GM21528 (cell line): Measurements from ENCODE around the gene SCART1.
"Not testable (repeated sequence)": the region's sequence is repeated elsewhere in the genome, so short reads cannot be mapped to it uniquely, and the experiment has no call there.

ENCODE experiments used
- ATAC-seq: cut with Tn5 transposase; IDR thresholded peaks from one replicate; pipeline ENCODE4 v1.9.1; 2021; ENCODE audit warnings: mild to moderate bottlenecking, moderate library complexity; ENCODE audit not compliant: unreplicated experiment, low FRiP score

Gene SCART1

GRCh38 chr10:133431888-133432613, 21.7 kb upstream of the SCART1 start:
- ATAC-seq, result not testable (repeated sequence)

- ATAC-seq, result not testable (repeated sequence)
Measured at GRCh38 chr10:133432789-133433188, 21.0 kb upstream of the SCART1 start.

GRCh38 chr10:133438711-133439273, 15.0 kb upstream of the SCART1 start:
- ATAC-seq, result no peak

GRCh38 chr10:133439517-133440461, 14.0 kb upstream of the SCART1 start:
- no peak for ATAC-seq

- no peak for ATAC-seq
Measured at GRCh38 chr10:133440633-133441285, 13.0 kb upstream of the SCART1 start.

GRCh38 chr10:133441356-133441755, 12.4 kb upstream of the SCART1 start:
- not testable (repeated sequence) for ATAC-seq

- ATAC-seq, result no peak
Measured at GRCh38 chr10:133441780-133442179, 12.0 kb upstream of the SCART1 start.

- ATAC-seq, result no peak
Measured at GRCh38 chr10:133442191-133442966, 11.4 kb upstream of the SCART1 start.

GRCh38 chr10:133442967-133443924, 10.5 kb upstream of the SCART1 start:
- no peak for ATAC-seq

- ATAC-seq, result no peak
Measured at GRCh38 chr10:133444342-133445267, 9.1 kb upstream of the SCART1 start.

- ATAC-seq, result no peak
Measured at GRCh38 chr10:133445268-133445732, 8.4 kb upstream of the SCART1 start.

- no peak for ATAC-seq
Measured at GRCh38 chr10:133445751-133446708, 7.7 kb upstream of the SCART1 start.

GRCh38 chr10:133446979-133447378, 6.8 kb upstream of the SCART1 start:
- ATAC-seq, result no peak

GRCh38 chr10:133448120-133448519, 5.6 kb upstream of the SCART1 start:
- ATAC-seq, result no peak

GRCh38 chr10:133451346-133451745, 2.4 kb upstream of the SCART1 start:
- no peak for ATAC-seq

- no peak for ATAC-seq
Measured at GRCh38 chr10:133452453-133452852, 1.3 kb upstream of the SCART1 start.
